Stimulated activated CD4-positive, alpha-beta T cell treated with anti-CD3 and anti-CD28 coated beads, Interleukin-4, amount 100 ng/mL, for 48 hours (primary cell): ENCODE results near the gene CTXND1.

ENCODE experiments used
- DNase-seq, 2 donors: peaks; one replicate each; pipeline ENCODE4 v3.0.0-alpha.2; 2020; ENCODE audit warnings: low read depth in 2 of 2

The CTXND1 gene

DNA sequence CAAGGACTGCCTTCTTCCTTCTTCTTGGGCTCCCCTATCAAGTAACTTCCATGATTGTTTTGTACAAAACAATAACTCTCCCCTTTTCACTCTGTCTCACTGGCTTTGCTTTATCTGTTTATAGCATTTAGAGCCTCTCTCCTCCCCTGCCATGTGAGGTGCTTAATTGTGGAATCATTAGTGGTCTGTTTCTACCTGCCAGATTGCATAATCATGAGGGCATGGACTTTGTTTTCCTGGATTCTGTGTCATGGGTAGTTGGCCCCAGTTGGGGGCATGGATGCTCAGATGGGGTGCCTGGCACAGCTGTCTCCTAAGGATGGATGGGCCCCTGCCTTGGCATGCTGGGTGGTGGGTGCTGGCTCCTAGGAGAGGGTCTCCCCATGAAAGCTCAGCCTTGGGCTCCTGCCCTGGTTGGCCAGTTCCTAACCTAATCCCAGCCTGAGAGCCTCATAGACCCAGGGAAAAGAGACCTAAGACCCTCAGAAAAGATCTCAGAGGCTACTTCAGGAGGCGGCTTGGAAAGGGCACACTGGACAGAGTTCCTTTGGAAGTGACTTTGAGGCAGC is 8.0 kb upstream of the CTXND1 start:
- DNase-seq: no peak

DNA sequence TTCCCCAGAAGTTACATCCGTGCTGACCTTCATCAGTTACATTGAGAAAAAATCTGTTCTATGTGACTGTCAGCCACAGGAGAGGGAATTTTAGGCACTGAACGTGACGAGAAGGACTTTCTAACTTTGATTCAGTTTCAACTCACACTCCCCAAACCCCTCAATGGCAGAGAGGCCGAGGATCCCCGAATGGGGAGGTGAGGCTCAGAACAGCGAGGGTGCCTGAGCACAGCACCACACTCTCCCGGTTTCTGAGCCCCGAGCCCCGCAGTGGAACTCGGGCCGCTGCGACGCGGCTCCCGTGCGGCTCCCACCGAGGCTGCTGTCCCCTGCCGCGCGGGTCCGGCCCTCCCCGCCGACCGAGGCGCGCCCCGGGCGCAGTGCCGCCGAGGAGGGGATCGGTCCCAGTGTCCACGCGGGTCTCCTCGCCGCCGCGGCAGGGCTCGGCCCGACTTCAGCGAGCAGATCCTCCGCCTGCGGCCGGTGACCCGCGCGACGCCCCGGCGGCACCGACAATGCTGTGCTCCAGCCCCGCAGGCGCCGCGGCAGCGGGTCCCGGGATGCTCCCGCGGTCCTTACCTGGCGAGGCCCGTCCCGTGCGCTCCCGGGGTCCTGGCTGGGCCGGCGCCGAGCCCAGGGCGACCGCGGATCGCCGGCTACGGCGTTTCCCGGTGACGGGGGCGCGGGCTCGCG is 439 bp downstream of the CTXND1 start:
- no peak for DNase-seq

DNA sequence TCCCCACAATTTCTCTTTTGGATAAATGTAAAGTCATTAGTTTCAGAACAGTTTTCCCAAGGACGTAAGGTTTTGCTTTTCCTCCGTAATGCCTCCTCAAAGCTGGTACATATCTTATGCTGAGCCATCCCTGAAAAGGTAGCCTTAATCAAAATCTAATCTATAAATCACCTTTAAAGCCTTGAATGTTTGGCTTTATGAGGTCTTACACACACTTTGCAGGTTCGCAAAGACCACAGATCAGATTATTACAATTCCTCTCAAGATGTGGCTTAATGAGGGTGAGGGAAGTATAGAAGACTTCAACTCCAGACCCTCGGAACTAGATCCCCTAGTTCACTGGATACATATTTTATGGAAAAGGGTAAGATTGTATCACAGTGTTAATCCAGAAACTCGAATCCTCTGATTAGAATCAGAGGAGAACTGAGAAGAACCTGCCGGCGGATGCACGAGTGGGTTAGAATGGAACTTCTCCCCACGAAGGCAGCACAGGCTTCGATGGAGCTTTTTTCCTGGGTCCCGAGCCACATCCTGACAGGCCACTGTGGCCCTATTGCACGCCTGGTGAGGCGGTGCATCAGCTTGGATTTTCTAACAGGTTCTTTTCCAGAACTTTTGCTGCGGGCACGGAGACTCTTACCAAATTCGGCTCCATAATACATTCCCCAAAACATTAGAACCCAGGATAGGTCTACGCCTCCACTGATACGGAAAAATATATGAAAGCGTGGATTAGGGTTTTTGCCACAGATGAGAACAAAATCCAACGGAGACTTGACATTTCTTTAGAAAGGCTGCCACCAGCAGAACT is 1.2 kb downstream of the CTXND1 start:
- DNase-seq: no peak

DNA sequence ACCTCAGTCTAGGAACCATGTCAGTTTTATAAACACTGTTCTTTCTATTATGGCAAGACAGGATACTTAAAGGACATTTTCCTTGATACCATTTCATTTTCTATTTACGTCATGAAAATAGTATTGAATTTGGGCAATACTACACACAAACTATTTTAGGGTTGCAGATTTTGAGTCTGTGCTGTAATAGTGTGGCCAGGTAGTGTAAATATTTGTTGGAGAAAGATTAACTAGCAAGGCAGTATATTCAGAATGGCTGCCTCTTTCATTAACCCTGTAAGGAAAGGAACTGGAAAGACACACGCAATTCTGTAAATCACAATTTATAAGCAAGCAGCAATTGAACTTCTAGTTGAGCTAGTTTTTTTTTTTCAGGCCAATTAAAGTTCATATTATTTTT is 2.0 kb downstream of the CTXND1 start:
- no peak for DNase-seq

DNA sequence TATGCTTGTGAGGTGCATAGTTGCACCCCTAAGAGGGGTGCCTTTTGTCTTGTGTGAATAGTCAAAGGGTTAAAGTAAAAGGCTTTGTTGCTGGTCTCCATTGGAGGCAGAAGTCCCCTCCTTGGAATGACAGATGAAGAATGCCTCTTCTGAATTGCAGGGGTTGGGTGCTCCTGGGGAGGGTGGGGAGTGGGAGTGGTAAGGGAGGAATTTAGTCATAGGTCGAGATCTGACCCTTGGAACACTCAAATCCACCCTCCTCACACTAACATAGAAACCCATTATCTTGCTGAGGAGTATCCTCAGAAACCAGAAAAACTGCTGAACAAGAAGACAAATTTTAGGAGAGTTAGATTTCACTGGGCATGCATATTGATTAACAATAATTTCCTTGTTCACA is 4.7 kb downstream of the CTXND1 start:
- DNase-seq: no peak

DNA sequence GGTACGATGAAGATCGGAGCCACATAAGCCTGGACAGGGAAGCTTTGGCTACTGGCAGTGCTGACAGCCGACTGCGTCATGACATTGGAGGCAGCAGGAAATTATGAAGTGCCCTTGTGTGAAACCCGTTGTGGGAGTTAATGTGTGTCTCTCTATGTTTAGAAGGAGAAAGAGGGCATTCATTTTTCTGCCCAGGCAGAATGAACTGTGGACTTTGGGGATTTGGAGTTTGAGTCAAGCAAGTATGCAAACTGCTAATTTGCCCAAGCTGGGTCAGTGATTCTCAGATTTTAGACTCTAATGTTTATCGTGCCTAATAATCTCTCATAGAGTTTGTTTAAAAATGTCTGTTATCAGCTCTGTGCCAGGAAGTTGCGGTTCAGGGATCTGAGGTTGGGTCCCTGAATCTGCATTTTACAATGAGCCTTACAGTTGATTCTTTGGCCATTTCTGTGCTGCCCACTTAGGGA is 5.6 kb downstream of the CTXND1 start:
- no peak for DNase-seq

DNA sequence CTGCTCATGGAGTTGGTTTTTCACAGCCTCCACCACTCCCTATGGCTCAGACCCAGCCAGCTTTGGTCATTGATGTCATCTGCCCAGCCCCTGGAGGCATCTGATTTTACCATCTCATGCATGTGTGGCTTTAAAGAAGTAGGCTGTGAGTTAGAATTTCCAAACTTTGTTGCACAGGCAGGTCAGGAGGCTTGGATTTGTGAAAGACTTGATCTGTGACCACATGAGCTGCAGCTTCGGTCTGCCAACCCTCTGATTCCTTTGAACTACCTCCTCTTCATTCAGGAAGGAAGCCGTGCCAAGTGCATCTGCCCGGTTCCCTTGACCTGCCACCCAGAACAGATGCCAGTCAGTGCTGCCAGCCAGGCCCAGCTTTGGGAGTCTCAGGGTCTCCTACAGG is 9.2 kb downstream of the CTXND1 start:
- no peak for DNase-seq

DNA sequence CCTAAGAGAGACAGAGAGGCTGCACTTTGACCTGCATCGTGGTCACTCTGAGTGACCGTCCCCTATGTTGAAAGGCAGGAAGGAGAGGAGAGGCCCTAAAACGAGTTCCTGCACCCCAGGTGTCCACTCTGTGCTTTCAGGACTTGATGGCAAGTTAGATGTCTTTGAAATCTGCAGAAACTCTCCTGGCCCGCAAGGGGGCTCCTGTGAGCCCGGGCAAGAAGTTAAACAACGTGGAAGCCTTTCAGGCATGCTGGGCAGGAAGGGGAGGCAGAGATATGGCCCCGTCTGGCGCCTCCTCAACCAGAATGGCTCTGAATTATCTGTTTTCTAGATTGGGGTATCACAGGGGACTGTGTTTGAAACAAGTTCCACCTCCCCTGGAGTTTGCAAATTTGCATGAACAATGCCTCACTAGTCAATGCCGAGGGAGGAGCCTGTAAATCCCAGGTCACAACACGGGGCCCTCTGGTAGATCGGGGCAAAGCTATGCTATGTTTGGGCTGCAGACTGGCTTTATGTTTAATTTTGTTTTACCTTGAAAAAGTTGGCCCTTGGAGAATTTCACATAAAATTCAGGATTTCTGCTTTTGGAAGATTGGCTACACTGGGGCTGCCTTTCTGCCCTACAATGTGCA is 9.8 kb downstream of the CTXND1 start:
- DNase-seq: peak in 1 of 2 donors; percentile 13

DNA sequence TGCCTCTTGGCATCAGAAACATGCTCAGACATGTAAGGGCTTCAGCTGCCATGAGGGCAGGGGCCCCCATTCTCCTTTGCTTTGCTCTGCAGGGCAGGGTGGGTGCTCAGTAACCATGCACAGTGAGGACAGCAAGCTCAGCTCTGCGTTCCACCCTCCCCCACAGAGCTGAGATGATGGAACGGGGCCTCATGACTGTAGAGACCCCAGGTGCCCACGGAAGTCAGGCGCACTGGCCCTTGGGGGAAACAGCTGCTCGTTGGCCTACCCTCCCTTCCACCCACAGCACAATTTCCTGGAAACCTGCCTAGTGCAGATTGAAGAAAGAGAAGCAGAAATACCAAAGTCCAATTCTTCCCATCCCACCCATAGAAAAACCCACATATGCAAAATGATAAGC is 10.5 kb downstream of the CTXND1 start:
- DNase-seq: no peak

DNA sequence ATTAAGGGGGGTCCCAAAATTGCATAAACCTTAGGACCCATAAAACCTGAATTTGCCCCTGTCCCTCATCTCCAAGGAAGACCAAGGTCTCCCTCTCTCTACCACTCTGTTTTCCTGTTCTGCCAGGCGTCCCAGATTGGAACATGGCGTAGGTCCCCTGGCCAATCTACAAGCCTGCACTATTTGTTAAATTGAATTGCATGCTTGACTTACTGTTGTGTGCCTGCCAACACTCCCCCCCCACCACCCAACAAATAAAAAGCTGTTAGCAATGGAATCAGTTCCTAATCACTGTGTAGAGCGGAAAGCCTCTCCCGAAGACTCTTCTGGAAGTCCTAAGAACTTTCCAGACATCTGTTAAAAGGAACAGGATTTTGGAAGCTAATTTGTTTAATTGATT is 11.7 kb downstream of the CTXND1 start:
- DNase-seq: no peak

DNA sequence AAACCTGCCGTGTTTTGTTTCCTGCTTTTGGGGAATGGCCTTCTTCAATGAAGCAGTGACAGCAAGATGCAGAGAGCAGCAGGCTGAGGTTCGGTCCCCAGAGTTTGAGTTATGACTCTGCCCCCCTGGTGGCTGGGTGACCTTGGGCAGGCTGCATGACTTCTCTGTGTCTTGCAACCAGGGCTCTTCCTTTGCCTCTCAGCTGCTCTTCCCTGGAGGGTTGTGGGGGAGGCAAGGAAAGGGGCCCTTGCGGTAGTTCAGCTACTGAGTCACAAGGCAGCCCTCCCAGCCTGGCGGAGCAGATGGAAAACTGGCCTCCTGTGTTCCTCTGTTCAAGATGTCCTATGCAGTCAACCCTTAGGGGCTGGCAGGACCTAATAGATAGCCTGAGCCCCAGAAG is 17.1 kb downstream of the CTXND1 start:
- DNase-seq: peak; percentile 16 to 49

DNA sequence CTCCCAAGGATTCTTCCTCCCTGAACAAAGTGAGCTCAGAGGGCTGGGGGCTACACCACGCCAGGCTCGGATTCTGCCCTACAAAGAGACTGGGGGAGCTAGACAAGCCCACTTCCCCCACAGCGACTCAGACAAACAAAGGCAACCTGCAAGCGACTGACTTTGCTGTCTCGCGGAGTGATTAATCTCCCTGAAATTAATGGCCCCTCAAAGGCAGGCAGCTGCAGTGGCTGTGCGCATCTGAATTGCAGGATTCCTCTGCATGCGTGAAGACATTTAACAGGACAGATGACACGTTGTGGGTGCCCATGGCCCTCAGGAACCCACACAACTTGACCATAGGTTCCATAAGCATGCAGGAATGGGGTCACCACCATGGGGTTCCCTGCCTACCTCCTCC is 18.4 kb downstream of the CTXND1 start:
- DNase-seq: no peak

DNA sequence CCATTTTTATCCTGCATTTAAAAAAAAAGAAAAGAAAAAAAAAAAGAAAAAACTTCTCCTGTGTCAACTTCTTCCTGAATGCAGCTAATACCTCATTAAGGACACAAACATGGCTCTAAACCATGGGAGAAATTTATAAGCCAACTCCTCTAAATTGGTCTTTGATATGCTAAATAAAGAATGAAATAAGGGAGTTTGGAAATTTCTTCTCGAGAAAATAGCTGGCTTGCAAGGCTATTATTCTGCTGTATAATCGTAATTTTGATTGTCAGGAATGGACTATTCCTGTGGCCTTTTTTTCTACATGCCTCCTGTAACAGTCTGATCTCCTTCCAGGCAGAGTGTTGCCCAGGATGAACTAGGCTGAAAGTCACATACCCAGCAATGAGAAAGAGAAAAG is 20.6 kb downstream of the CTXND1 start:
- no peak for DNase-seq

DNA sequence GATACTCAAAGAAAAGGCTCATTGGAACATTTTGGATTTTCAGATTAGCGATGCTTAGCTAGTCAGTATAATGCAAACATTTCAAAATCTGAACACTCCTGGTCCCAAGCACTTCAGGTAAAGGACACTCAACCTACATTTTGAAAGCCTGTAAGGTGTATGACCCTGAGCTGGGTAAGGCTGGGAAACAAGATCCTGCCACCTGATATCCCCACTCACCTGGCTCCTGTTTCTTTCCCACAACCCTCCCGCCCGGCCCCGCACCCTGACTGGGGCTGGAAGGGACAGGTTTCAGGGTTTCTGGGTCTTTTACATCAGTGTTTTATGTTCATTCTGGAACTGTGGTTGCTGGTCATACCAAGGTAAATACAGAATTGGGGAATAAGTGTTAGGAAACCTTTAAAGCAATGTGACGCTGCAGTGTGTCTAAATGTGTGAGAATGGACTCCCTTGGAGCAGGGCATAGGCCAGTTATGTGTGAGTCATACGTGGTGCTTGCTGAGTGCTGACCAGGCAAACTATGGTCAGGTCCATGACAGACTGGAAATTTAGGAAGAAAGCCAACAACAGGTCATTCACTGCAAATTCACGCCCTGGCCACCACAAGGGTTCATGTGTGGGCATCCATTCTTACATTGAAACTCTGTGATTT is 22.9 kb downstream of the CTXND1 start:
- DNase-seq: no peak

DNA sequence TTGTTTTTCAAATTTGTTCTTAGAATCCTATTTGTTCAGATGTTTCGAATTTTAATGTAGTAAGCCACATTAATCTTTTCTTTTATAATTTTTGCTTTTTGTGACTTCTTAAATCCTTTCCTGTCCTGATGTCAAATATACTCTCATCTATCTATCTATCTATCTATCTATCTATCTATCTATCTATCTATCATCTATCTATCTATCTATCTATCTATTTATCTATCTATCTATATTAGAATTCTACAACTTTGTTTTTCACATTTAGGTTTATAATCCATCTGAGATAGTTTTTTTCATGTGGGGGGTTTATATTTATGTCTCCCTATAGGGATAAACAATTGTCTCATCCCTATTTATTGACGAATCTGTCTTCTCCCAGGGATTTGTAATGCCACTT is 32.1 kb downstream of the CTXND1 start:
- DNase-seq: no peak

DNA sequence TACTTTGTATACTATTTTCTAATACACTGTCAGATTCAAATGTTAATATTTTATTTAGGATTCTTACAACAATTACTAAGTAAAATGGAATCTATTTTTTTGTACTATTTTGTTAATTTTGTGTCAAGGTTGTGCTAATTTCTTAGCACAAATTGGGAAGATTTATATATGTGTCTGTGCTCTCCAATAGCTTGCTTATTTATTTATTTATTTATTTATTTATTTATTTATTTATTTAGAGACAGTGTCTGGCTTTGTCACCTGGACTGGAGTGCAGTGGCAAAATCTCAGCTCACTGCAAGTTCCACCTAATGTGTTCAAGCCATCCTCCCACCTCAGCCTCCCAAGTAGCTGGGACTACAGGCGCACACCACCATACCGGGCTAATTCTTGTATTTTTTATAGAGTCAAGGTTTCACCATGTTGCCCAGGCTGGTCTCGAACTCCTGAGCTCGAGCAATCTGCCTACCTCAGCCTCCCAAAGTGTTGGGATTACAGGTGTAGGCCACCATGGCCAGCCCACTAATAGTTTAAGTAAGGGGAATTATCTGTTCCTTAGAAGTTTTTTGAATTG is 34.6 kb downstream of the CTXND1 start:
- no peak for DNase-seq

DNA sequence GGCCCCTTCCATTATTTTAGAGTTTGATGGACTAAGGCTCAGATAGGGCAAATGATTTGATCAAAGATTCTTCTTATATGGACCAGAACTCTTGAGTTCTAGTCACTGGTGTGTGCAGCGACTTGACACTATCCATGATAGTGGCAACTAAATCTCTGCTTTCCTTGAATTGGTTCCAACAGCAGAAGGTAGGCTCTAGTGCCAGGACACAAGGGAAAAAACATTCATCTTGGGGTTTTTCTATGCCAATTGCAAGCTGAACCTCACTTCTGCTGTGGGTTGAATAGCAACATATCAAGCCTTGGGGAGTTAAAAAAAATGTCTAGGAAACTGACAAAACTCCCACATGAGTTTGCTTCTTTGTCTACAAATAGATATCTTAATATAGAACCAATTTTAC is 35.1 kb downstream of the CTXND1 start:
- no peak for DNase-seq

DNA sequence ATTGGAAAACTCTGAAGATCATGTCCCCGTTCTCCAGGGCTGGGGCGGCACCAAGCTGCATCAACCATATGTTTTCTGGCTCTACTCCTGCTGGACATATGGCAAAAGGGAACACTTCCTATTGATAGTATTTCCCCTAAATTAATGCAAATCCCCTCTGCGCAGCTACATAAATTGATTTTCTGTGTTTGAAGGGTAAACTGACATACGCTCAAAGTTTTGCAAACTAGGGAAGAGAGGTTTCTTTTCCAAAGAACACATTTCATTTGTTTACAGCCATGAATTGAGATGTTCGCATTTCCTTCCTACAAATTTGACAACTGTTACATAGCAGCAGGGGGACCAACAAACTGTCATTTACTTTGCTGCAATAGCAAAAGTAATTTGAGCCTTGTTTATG is 35.9 kb downstream of the CTXND1 start:
- DNase-seq: no peak

DNA sequence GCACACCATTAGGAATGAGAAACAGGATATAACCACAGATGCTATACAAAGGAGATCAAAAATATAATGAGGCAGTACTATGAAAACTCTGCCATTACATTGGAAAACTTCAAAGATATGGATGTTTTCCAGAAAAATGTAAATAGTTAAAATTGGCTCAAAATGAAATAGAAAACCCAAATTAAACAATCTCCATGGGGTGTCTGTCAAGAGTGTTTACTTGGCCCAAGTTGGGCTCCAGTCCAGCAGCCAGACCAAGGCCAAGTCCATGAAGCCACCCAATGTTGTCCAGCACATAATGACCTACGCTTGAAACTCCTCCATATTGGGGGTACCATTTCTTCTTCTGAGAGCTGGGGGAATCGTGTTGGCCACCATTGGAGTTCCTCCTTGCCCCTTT is 37.1 kb downstream of the CTXND1 start:
- no peak for DNase-seq

DNA sequence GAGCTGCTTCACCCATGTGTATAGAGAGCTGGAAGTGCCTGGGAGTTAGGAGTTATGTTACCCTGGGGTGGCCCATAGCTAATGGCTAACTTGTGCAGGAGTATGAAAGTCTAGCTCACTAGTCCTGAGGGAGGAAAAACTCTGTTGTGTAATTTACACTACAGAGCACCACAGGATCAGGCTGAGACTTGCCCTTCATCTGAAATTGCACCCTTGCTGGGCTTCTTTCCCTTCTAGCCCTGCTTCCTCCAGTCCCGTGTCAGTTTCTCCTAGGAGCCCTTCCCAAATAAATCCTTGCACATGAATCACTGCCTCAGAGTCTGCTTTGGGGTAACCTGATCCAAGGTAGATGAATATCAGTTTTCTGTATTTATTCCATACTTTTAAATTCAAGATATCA is 40.0 kb downstream of the CTXND1 start:
- no peak for DNase-seq
